ENCODE data around the gene SSTR3. TPM values are rescaled to one million over a fixed set of nuclear protein-coding genes. Genes with fewer than 3 reads are reported as not detected.

Gene SSTR3
- total and polyA plus RNA-seq, 2 donors from 2014 or later: 0.13 to 0.56 TPM

GRCh38 chr22:37226514-37226913 lies 14.2 kb upstream of the SSTR3 start:
- FAIRE-seq (no peak), DNase-seq (no peak)
- no peak overlapping the region for H3K27ac ChIP-seq (ENCODE audit: low read depth in 2 of 2, low read length in 2 of 2)
- H3K36me3 ChIP-seq (ENCODE audit: control insufficient read depth in 2 of 3, insufficient read depth in 3 of 3, low read length in 3 of 3): no peaks in the 10 kb centered on the region
- intact Hi-C loops (cut with DNase I): no loop called here
- no peaks in the 10 kb centered on the region for H3K9me3 ChIP-seq (ENCODE audit: control insufficient read depth in 2 of 3, insufficient read depth in 1 of 3, low read length in 3 of 3)
- H3K27me3 ChIP-seq (ENCODE audit: control insufficient read depth, insufficient read depth, low read length): no peaks in the 10 kb centered on the region
- no peak for TF ChIP-seq CTCF (IDR thresholded peaks at IDR 0.05; ENCODE audit: borderline replicate concordance, extremely low read depth, insufficient read depth)
- H3K4me3 ChIP-seq (ENCODE audit: low read length in 3 of 3): no peak overlapping the region
- H3K4me1 ChIP-seq (ENCODE audit: control insufficient read depth in 2 of 3, insufficient read depth in 2 of 3, low read depth in 1 of 3, low read length in 3 of 3): peaks cover 0 to 3% (median 0%) of the 10 kb centered on the region in 3 donors
- no peak overlapping the region for H3K9ac ChIP-seq (ENCODE audit: low read length in 3 of 3)

GRCh38 chr22:37226087-37226486 lies 13.8 kb upstream of the SSTR3 start:
- Histone ChIP-seq H3K4me3 (ENCODE audit: low read length in 3 of 3) (no peak overlapping the region), H3K27ac (ENCODE audit: low read depth in 2 of 2, low read length in 2 of 2) (no peak overlapping the region), H3K4me1 (ENCODE audit: control insufficient read depth in 2 of 3, insufficient read depth in 2 of 3, low read depth in 1 of 3, low read length in 3 of 3) (peaks cover 0 to 3% (median 0%) of the 10 kb centered on the region in 3 donors), H3K9me3 (ENCODE audit: control insufficient read depth in 2 of 3, insufficient read depth in 1 of 3, low read length in 3 of 3) (no peaks in the 10 kb centered on the region), H3K36me3 (ENCODE audit: control insufficient read depth in 2 of 3, insufficient read depth in 3 of 3, low read length in 3 of 3) (no peaks in the 10 kb centered on the region), H3K9ac (ENCODE audit: low read length in 3 of 3) (no peak overlapping the region), H3K27me3 (ENCODE audit: control insufficient read depth, insufficient read depth, low read length) (no peaks in the 10 kb centered on the region)
- DNase-seq: no peak
- FAIRE-seq: no peak
- no peak for TF ChIP-seq CTCF (IDR thresholded peaks at IDR 0.05; ENCODE audit: borderline replicate concordance, extremely low read depth, insufficient read depth)
- intact Hi-C loops (cut with DNase I): no loop called here

- no peaks in the 10 kb centered on the region for H3K27me3 ChIP-seq (ENCODE audit: control insufficient read depth, insufficient read depth, low read length)
- no peak overlapping the region for H3K9ac ChIP-seq (ENCODE audit: low read length in 3 of 3)
- intact Hi-C loops (cut with DNase I): no loop called here
- DNase-seq: no peak
- peaks cover 0 to 3% (median 0%) of the 10 kb centered on the region in 3 donors for H3K4me1 ChIP-seq (ENCODE audit: control insufficient read depth in 2 of 3, insufficient read depth in 2 of 3, low read depth in 1 of 3, low read length in 3 of 3)
- H3K4me3 ChIP-seq (ENCODE audit: low read length in 3 of 3): no peak overlapping the region
- H3K36me3 ChIP-seq (ENCODE audit: control insufficient read depth in 2 of 3, insufficient read depth in 3 of 3, low read length in 3 of 3): no peaks in the 10 kb centered on the region
- no peak overlapping the region for H3K27ac ChIP-seq (ENCODE audit: low read depth in 2 of 2, low read length in 2 of 2)
- no peak for TF ChIP-seq CTCF (IDR thresholded peaks at IDR 0.05; ENCODE audit: borderline replicate concordance, extremely low read depth, insufficient read depth)
- FAIRE-seq: no peak
- no peaks in the 10 kb centered on the region for H3K9me3 ChIP-seq (ENCODE audit: control insufficient read depth in 2 of 3, insufficient read depth in 1 of 3, low read length in 3 of 3)
Observed at GRCh38 chr22:37225481-37225880, 13.2 kb upstream of the SSTR3 start.

Measured in kidney (tissue), 14 donors.